Loucy (cell line): ENCODE results near the gene IGFBP2.

ENCODE experiments used
- CTCF ChIP-seq: fragments of 200-600 bp; sonication (generic); conservative IDR thresholded peaks from 2 replicates; pipeline ENCODE4 v1.5.1; 2014; ENCODE audit warnings: mild to moderate bottlenecking, antibody characterized with exemption, low read length
- EZH2phosphoT487 ChIP-seq: fragments of 200-600 bp; IDR thresholded peaks from 2 replicates; pipeline ENCODE4 v1.6.1; 2018; ENCODE audit warnings: antibody characterized with exemption, mild to moderate bottlenecking, moderate library complexity, borderline replicate concordance

- TF ChIP-seq CTCF (no peak), EZH2phosphoT487 (no peak)
Observed at GRCh38 chr2:216643986-216644659, 10.9 kb downstream of the IGFBP2 start.
